Activated naive CD8-positive, alpha-beta T cell (primary cell): ENCODE results near the gene POGZ.

Experiments
- H3K27ac Mint-ChIP-seq: one replicate; pipeline ENCODE4 v1.8.0; 2021; ENCODE audit warnings: mixed read lengths
- H3K27me3 Mint-ChIP-seq: one replicate; pipeline ENCODE4 v1.8.0; 2021; ENCODE audit warnings: mixed read lengths
- H3K36me3 Mint-ChIP-seq: one replicate; pipeline ENCODE4 v1.8.0; 2021; ENCODE audit warnings: mixed read lengths
- H3K4me1 Mint-ChIP-seq: one replicate; pipeline ENCODE4 v1.8.0; 2021; ENCODE audit warnings: low read depth, mixed read lengths
- H3K4me3 Mint-ChIP-seq: one replicate; pipeline ENCODE4 v1.8.0; 2021; ENCODE audit warnings: mild to moderate bottlenecking, mixed read lengths
- H3K9me3 Mint-ChIP-seq: one replicate; pipeline ENCODE4 v1.8.0; 2021; ENCODE audit warnings: low read depth, mixed read lengths

Gene POGZ, protein sequence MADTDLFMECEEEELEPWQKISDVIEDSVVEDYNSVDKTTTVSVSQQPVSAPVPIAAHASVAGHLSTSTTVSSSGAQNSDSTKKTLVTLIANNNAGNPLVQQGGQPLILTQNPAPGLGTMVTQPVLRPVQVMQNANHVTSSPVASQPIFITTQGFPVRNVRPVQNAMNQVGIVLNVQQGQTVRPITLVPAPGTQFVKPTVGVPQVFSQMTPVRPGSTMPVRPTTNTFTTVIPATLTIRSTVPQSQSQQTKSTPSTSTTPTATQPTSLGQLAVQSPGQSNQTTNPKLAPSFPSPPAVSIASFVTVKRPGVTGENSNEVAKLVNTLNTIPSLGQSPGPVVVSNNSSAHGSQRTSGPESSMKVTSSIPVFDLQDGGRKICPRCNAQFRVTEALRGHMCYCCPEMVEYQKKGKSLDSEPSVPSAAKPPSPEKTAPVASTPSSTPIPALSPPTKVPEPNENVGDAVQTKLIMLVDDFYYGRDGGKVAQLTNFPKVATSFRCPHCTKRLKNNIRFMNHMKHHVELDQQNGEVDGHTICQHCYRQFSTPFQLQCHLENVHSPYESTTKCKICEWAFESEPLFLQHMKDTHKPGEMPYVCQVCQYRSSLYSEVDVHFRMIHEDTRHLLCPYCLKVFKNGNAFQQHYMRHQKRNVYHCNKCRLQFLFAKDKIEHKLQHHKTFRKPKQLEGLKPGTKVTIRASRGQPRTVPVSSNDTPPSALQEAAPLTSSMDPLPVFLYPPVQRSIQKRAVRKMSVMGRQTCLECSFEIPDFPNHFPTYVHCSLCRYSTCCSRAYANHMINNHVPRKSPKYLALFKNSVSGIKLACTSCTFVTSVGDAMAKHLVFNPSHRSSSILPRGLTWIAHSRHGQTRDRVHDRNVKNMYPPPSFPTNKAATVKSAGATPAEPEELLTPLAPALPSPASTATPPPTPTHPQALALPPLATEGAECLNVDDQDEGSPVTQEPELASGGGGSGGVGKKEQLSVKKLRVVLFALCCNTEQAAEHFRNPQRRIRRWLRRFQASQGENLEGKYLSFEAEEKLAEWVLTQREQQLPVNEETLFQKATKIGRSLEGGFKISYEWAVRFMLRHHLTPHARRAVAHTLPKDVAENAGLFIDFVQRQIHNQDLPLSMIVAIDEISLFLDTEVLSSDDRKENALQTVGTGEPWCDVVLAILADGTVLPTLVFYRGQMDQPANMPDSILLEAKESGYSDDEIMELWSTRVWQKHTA (N-terminal part only)

DNA sequence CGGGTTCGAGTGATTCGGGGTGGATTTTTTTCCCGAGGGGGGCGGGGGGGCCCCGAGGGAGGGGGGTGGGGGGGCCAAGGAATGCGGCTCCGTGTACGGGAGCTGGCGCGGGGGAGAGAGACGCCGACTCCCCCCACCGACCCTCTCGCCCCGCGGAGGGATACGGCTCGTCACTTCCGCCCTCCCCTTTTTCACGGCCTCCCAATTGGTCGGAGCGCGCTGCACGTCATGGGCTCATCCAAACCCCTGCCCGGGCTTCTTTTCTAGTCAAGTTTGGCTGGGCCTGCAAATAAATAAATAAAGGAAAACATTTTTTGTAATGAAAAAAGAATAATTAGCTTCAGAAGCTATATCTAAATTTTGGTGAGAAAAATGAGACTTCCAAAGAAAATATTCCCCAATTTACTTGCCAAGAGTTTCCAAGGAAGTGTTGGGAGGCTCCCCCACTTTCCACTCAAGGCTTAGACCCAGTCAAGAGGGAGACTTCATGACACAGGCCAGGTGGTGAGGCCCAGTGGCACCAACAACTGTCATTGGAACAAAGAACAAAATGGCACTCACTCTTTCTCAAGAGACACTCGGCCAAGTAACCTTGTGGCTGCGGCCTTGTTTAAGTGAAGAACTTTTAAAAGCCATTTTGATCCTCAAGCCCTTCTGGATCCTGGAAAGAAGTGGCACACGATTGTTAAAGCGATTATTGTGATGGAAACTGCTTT is at the start of gene POGZ:
POGZ (minus strand) TSS at position 164 of the 716 bp plus-strand sequence. CDS start 17,290 bp downstream, outside the sequence.
- peaks cover 38% of the 10 kb centered on the region for H3K4me1 Mint-ChIP-seq
- no peaks in the 10 kb centered on the region for H3K36me3 Mint-ChIP-seq
- H3K9me3 Mint-ChIP-seq: no peaks in the 10 kb centered on the region
- peak within 1 kb of the TSS; percentile 89 for H3K27ac Mint-ChIP-seq
- peaks cover 16% of the 10 kb centered on the region for H3K27me3 Mint-ChIP-seq
- peak within 1 kb of the TSS; percentile 93 for H3K4me3 Mint-ChIP-seq

DNA sequence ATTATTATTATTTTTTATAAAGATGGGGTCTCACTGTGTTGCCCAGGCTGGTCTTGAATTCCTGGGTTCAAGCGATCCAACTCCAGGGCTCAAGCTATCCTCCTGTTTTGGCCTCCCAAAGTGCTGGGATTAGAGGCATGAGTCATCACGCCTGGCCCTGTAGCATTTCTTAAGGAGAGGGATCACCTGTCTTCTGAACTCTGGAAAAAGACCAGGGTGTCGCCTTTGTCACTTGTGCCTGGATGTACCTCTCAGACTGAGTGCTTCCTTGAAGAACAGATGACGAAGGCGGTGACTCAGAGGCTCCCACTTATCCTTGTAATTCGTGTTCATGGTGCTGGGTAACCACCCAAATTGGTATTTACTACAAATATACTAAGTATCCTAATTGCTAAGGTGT is 49.5 kb upstream of the POGZ start:
- Mint-ChIP-seq H3K4me1 (peaks cover 20% of the 10 kb centered on the region), H3K4me3 (no peak overlapping the region)

DNA sequence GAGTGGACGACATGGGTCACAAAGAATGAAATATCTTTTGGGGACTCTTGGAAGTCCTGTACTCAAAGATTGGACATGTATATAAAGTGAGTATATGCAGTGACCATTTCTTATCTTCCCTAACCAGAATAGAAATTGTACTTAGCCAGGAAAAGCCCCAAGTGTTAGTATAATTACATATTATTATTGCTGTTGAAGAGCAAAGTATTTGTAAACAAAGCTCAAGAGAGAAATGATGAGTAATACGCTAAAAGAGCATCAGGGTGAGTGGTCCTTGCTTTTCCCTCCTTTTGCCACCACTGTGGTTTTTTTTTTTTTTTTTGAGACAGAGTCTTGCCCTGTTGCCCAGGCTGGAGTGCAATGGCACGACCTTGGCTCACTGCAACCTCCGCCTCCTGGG is 45.5 kb upstream of the POGZ start:
- Mint-ChIP-seq H3K4me3 (no peak overlapping the region), H3K27ac (no peak overlapping the region), H3K36me3 (no peaks in the 10 kb centered on the region), H3K9me3 (no peaks in the 10 kb centered on the region), H3K27me3 (no peaks in the 10 kb centered on the region), H3K4me1 (no peaks in the 10 kb centered on the region)

More for the DNA sequence above, 49.5 kb upstream of the POGZ start:
- no peaks in the 10 kb centered on the region for H3K27me3 Mint-ChIP-seq
- H3K36me3 Mint-ChIP-seq: no peaks in the 10 kb centered on the region
- no peaks in the 10 kb centered on the region for H3K9me3 Mint-ChIP-seq
- no peak overlapping the region for H3K27ac Mint-ChIP-seq

DNA sequence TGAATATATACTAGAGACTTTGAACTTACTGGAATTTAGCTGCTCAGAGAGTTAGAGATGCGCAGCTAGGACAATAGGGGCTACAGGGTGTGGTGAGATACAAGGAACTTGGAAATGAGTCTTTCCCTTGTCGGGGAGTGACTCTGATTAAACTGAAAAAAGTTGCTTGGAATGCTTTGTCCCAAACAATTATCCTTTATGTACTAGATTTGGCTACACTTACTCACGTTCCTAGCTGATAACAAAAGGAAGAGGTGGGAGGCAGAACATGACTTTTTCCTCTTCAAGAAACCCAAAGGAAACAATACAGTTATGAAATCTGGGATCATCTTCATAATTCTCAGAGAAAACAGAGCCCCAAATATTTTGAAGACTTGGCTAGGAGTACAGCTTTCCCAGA is 45.0 kb upstream of the POGZ start:
- H3K27me3 Mint-ChIP-seq: no peaks in the 10 kb centered on the region
- H3K4me1 Mint-ChIP-seq: no peaks in the 10 kb centered on the region
- H3K27ac Mint-ChIP-seq: no peak overlapping the region
- no peaks in the 10 kb centered on the region for H3K9me3 Mint-ChIP-seq
- no peak overlapping the region for H3K4me3 Mint-ChIP-seq
- H3K36me3 Mint-ChIP-seq: no peaks in the 10 kb centered on the region

DNA sequence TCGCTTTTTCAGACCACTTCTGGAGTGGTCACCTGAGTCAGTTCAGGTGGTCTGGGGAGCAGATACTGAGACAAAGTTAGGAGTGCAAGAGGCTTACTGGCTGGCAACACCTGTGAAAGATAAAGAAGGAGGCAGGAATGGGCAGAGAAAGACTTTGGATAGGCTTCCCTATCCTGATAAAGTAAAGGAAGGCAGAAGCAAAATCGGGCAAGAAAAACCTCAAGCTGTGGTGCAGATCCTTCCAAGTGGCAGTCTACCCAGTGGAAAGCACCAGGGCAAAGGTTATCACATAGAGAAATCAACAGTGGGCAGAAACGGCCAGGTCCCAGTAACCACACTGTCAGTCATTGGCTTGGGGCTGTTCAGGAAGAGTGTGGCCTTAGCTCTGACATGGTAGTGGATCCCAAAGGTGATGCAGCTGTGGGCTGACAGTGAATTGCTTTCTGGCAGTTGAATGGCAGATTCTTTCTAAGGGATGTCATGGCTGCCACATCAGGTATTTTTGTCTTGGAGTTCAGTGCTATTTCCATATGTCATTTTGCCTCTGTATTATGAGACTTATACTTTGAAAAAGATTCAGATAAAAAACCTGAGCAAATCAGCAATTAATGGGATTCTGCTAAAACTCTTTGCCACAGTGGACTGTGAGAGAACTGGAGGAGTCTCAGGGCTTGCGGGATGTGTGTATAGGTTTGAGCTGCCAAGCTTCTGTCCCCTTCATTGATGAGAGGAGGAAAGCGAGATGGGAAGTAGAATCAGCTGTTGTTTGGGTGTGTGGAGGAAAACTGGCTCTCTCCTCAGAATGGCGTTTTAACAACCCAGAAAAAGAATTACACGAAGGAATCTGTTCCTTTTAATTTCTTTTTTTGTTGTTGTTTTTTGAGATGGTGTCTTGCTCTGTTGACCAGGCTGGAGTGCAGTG is 43.8 kb upstream of the POGZ start:
- H3K27me3 Mint-ChIP-seq: no peaks in the 10 kb centered on the region
- no peaks in the 10 kb centered on the region for H3K9me3 Mint-ChIP-seq
- H3K4me3 Mint-ChIP-seq: no peak overlapping the region
- no peaks in the 10 kb centered on the region for H3K36me3 Mint-ChIP-seq
- H3K27ac Mint-ChIP-seq: no peak overlapping the region
- no peaks in the 10 kb centered on the region for H3K4me1 Mint-ChIP-seq

DNA sequence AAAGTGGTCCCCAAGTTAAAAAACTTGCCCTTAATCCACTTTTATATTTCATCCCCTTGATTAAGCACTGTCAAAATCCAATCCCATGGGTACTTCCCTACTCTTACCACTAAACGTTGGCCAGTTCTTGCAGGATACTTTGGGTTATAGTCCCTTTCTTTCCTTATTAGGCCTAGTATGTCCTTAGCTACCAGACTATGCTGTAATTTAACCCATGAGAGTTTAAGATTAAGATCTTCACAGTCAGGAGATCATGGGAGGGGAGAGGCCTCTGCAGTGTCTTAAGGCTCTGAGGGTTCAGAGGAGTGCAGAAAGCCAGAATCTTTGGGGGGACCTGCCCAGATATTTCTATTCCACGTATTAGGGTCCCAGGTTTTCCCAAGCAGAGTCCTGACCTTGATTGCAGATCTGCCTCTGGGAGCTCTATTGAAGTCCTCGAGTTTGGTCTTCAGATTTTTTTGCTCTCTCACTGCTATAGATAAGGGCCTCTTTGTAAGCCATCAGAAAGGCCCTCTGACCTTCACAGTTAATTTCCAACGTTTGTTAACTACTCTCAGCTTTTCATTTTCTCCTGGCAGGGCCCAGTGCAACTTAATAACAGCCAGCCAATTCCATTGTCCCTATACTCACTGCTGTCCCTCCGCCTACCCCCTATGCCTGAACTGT is 42.9 kb upstream of the POGZ start:
- Mint-ChIP-seq H3K4me1 (no peaks in the 10 kb centered on the region), H3K27ac (no peak overlapping the region), H3K27me3 (no peaks in the 10 kb centered on the region), H3K36me3 (no peaks in the 10 kb centered on the region), H3K9me3 (no peaks in the 10 kb centered on the region), H3K4me3 (no peak overlapping the region)

DNA sequence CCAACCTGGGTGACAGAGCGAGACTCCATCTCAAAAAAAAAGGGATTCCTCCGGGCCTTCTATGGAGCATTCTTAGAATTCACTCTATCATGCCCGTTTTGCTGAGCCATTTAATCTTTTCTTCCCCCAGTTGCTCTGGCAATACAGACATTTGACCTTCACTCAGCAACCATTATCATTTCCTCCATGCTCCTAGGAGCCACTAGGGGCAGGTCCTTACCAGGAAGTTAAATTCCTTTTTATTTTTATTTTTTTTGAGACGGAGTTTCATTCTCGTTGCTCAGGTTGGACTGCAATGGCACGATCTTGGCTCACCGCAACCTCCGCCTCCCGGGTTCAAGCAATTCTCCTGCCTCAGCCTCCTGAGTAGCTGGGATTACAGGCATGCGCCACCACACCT is 42.2 kb upstream of the POGZ start:
- no peak overlapping the region for H3K27ac Mint-ChIP-seq
- H3K4me3 Mint-ChIP-seq: no peak overlapping the region
- no peaks in the 10 kb centered on the region for H3K9me3 Mint-ChIP-seq
- no peaks in the 10 kb centered on the region for H3K4me1 Mint-ChIP-seq
- no peaks in the 10 kb centered on the region for H3K36me3 Mint-ChIP-seq
- no peaks in the 10 kb centered on the region for H3K27me3 Mint-ChIP-seq

DNA sequence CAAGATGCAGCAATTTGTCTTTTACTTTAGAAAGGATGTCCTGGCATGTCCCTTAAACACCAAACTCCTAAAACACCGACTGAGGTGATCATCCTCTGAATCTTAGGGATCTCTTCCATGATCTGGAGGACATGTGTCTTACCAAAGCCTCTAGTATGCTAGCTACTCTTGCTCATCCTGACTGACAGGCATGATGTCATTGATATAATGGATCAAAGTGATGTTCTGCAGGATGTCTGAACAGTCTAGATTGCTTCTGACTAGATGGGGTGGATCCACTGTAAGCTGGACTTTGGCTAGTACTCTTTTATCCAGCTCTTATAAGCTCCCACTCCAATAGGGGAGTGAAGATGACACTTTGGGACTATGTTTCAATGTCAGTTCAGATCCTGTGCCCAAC is 40.6 kb upstream of the POGZ start:
- H3K36me3 Mint-ChIP-seq: no peaks in the 10 kb centered on the region
- H3K27ac Mint-ChIP-seq: no peak overlapping the region
- H3K4me1 Mint-ChIP-seq: peaks cover 3% of the 10 kb centered on the region
- H3K27me3 Mint-ChIP-seq: no peaks in the 10 kb centered on the region
- no peaks in the 10 kb centered on the region for H3K9me3 Mint-ChIP-seq
- H3K4me3 Mint-ChIP-seq: no peak overlapping the region

DNA sequence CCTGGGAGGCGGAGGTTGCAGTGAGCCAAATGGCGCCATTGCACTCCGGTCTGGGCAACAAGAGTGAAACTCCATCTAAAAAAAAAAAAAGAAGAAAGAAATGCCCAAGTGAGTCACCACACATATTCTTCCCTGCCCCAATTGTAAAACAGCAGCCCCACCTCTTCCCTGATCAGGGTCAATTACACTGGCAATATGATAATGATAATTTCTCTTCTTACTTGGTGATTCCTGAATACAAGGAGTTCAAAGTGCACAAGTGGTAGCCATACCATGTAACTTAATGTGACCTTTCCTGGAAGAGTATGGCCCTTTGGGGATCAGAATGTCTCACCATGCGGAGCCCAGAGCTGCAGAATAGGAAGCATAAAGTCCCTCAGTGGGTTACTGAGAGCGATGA is 40.1 kb upstream of the POGZ start:
- Mint-ChIP-seq H3K36me3 (no peaks in the 10 kb centered on the region), H3K27ac (no peak overlapping the region), H3K4me3 (no peak overlapping the region), H3K27me3 (no peaks in the 10 kb centered on the region), H3K4me1 (peaks cover 8% of the 10 kb centered on the region), H3K9me3 (no peaks in the 10 kb centered on the region)

DNA sequence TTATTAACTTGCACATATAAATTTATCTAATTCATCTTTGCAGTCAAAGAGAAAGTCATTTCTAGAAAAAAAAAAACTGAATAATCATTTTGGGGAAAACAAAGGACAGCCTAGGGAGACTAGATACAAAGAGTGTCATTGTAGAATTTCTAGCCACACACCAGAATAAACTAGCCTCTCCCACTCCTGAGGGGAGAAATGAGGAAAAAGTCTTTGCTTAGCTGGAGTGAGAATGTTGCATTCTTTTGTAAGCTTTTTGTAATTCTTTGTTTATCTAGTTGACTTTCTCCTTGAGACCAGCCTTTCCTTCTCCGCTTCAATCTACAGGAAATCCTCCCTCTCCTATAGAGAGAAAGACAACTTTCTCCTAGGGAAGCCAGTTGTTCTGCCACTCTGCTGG is 36.0 kb upstream of the POGZ start:
- no peak overlapping the region for H3K4me3 Mint-ChIP-seq
- H3K27ac Mint-ChIP-seq: no peak overlapping the region
- H3K27me3 Mint-ChIP-seq: no peaks in the 10 kb centered on the region
- H3K9me3 Mint-ChIP-seq: no peaks in the 10 kb centered on the region
- H3K4me1 Mint-ChIP-seq: peaks cover 8% of the 10 kb centered on the region
- H3K36me3 Mint-ChIP-seq: no peaks in the 10 kb centered on the region

DNA sequence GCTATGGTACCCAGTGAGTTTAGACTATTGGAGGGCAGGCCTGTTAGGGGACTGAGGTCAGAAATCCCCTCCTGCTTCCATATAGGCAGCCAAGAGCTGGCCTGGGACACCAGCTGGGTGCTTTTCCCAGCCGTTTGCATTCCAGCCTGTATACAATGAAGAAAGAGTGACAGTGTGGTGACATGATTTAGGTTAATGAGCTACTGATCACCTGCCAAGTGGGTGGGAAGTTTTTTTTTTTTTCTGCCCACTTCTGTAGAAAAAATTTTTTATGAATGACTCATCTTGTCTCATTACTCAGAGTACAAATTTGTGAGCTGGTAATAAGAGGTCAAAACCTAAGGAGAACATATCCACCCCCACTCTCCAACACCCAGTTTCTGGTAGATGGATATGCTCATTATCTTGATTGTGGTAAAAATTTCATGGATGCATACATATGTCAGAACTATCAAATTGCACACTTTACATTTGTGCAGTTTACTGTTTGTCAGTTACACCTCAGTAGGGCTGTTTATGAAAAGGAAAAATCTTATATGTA is 35.5 kb upstream of the POGZ start:
- no peaks in the 10 kb centered on the region for H3K27me3 Mint-ChIP-seq
- no peak overlapping the region for H3K4me3 Mint-ChIP-seq
- H3K27ac Mint-ChIP-seq: no peak overlapping the region
- no peaks in the 10 kb centered on the region for H3K36me3 Mint-ChIP-seq
- H3K9me3 Mint-ChIP-seq: no peaks in the 10 kb centered on the region
- peaks cover 8% of the 10 kb centered on the region for H3K4me1 Mint-ChIP-seq

DNA sequence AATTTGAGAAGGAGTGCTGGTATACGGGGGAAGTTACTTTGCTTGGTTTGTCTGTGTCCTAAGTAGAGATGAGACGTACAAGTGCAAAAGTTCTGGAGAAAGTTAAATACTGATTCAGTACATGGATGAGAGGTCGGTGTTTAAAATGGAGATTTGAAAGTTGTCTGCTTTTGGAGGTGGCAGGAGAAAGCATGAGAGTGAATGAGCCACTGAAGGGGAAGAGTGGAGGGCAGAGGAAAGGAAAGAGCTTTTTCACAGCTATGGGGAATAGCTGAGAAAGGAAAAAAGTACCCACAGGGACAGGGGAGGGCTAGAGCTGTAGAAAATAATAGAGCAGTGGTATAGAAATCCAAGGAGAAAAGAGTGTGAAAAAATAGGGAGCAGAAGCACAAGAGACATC is 33.7 kb upstream of the POGZ start:
- Mint-ChIP-seq H3K9me3 (no peaks in the 10 kb centered on the region), H3K27me3 (no peaks in the 10 kb centered on the region), H3K4me1 (peaks cover 8% of the 10 kb centered on the region), H3K4me3 (no peak overlapping the region), H3K36me3 (no peaks in the 10 kb centered on the region), H3K27ac (no peak overlapping the region)

DNA sequence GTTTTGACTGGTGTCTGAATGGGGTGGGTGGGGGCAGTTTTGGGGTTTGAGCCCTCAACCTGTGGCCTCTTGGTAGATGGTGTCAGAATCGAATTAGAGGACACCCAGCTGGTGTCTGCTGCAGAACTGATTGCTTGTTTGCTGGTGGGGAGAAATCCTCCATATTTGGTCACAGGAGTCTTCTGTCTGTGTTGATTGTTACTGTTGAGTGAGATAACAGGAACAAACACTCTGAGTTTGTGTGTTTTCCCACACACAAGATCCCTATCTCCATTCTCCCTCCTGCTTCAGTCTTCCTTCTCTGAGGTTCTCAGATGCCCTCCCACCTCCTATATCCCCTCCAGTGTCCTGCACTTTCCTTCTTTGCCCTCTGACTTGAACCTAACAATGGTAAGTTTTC is 32.8 kb upstream of the POGZ start:
- Mint-ChIP-seq H3K36me3 (no peaks in the 10 kb centered on the region), H3K27ac (no peak overlapping the region), H3K4me1 (peaks cover 8% of the 10 kb centered on the region), H3K4me3 (no peak overlapping the region), H3K27me3 (no peaks in the 10 kb centered on the region), H3K9me3 (no peaks in the 10 kb centered on the region)
